NCI-H1436 (cell line): ENCODE data around the gene NUDT9.
"Not testable (repeated sequence)": the region's sequence is repeated elsewhere in the genome, so short reads cannot be mapped to it uniquely, and the experiment has no call there.

ENCODE experiments used
- DNase-seq: peaks from one replicate; lab custom pipeline; 2025; lab: John Stamatoyannopoulos, UW

The NUDT9 gene

GRCh38 chr4:87461281-87461700 lies 38.9 kb downstream of the NUDT9 start:
- no peak for DNase-seq

- DNase-seq, result no peak
Observed at GRCh38 chr4:87462102-87462501, 39.7 kb downstream of the NUDT9 start.

GRCh38 chr4:87465739-87466366 lies 43.5 kb downstream of the NUDT9 start:
- no peak for DNase-seq

- DNase-seq, result no peak
Observed at GRCh38 chr4:87469390-87469789, 47.0 kb downstream of the NUDT9 start.

GRCh38 chr4:87476934-87477333 lies 54.6 kb downstream of the NUDT9 start:
- DNase-seq, result no peak

GRCh38 chr4:87478732-87479250 lies 56.4 kb downstream of the NUDT9 start:
- DNase-seq, result no peak

GRCh38 chr4:87481377-87481776 lies 59.0 kb downstream of the NUDT9 start:
- no peak for DNase-seq

- not testable (repeated sequence) for DNase-seq
Observed at GRCh38 chr4:87483247-87483646, 60.9 kb downstream of the NUDT9 start.

- DNase-seq, result not testable (repeated sequence)
Observed at GRCh38 chr4:87488666-87489065, 66.3 kb downstream of the NUDT9 start.

- DNase-seq, result no peak
Observed at GRCh38 chr4:87489678-87490077, 67.3 kb downstream of the NUDT9 start.

- no peak for DNase-seq
Observed at GRCh38 chr4:87490664-87491369, 68.4 kb downstream of the NUDT9 start.

- no peak for DNase-seq
Observed at GRCh38 chr4:87491436-87491835, 69.1 kb downstream of the NUDT9 start.

- not testable (repeated sequence) for DNase-seq
Observed at GRCh38 chr4:87491851-87492250, 69.5 kb downstream of the NUDT9 start.

GRCh38 chr4:87493115-87493514 lies 70.7 kb downstream of the NUDT9 start:
- no peak for DNase-seq

GRCh38 chr4:87497159-87497558 lies 74.8 kb downstream of the NUDT9 start:
- DNase-seq, result no peak

- no peak for DNase-seq
Observed at GRCh38 chr4:87497578-87497977, 75.2 kb downstream of the NUDT9 start.

GRCh38 chr4:87498446-87498900 lies 76.1 kb downstream of the NUDT9 start:
- no peak for DNase-seq

GRCh38 chr4:87499403-87500091 lies 77.2 kb downstream of the NUDT9 start:
- no peak for DNase-seq

GRCh38 chr4:87500092-87500462 lies 77.7 kb downstream of the NUDT9 start:
- DNase-seq, result no peak

- no peak for DNase-seq
Observed at GRCh38 chr4:87502580-87503238, 80.3 kb downstream of the NUDT9 start.

GRCh38 chr4:87505862-87506261 lies 83.5 kb downstream of the NUDT9 start:
- no peak for DNase-seq

GRCh38 chr4:87506974-87507701 lies 84.8 kb downstream of the NUDT9 start:
- no peak for DNase-seq
